Activated B cell treated with CpG ODN at 0.5 μM for 24 hours (primary cell): ENCODE results near the gene MUC4. TPM values are rescaled to one million over a fixed set of nuclear protein-coding genes. Genes with fewer than 3 reads are reported as not detected.

ENCODE experiments used
- ATAC-seq: fragments of 200-7000 bp; cut with Tn5 transposase; one replicate; pipeline ENCODE4 v1.10.0; 2021; ENCODE audit warnings: low read depth, mild to moderate bottlenecking, moderate library complexity
- CTCF ChIA-PET: fragments of 350-600 bp; sonication (Branson Sonifier 250); formaldehyde crosslinking; loops from one replicate; lab custom pipeline; 2021; ENCODE audit warnings: antibody characterized with exemption; lab: Charles Lee
- POLR2A ChIA-PET: fragments of 350-600 bp; sonication (Branson Sonifier 250); formaldehyde crosslinking; loops from one replicate; lab custom pipeline; 2021; ENCODE audit warnings: antibody characterized with exemption; lab: Charles Lee
- DNase-seq: peaks from one replicate; pipeline ENCODE4 v3.0.0; 2022
- H3K27ac Mint-ChIP-seq: one replicate; pipeline ENCODE4 v1.8.0; 2020; ENCODE audit warnings: mixed read lengths
- H3K27me3 Mint-ChIP-seq: one replicate; pipeline ENCODE4 v1.8.0; 2021; ENCODE audit warnings: mixed read lengths
- H3K36me3 Mint-ChIP-seq: one replicate; pipeline ENCODE4 v1.8.0; 2021; ENCODE audit warnings: low read depth, mixed read lengths
- H3K4me1 Mint-ChIP-seq: one replicate; pipeline ENCODE4 v1.8.0; 2021; ENCODE audit warnings: mixed read lengths
- H3K4me3 Mint-ChIP-seq: one replicate; pipeline ENCODE4 v1.8.0; 2020; ENCODE audit warnings: mild to moderate bottlenecking, mixed read lengths
- H3K9me3 Mint-ChIP-seq: one replicate; pipeline ENCODE4 v1.8.0; 2020; ENCODE audit warnings: mixed read lengths
- CTCF ChIP-seq: fragments of 200-600 bp; IDR thresholded peaks from one replicate; pipeline ENCODE4 v1.8.0; 2022; ENCODE audit warnings: antibody characterized with exemption, mild to moderate bottlenecking
- intact Hi-C: fragments of 100-400 bp; cut with micrococcal nuclease; formaldehyde crosslinking; loops from one replicate; pipeline ENCODE4 v1.15.1; 2024
- total RNA-seq: library from RNA; stranded (reverse); gene quantifications from 2 replicates; pipeline ENCODE4 v1.2.3, GENCODE V29; 2022

MUC4 gene
- total RNA-seq, 1 donor from 2014 or later, result 0.09 TPM

- ChIA-PET POLR2A (interaction anchor here (0.7 kb wide), 1 partner anchor 430 kb away, joined by 4 read pairs; the partner anchor contains the start of gene XXYLT1), CTCF (no interaction called here)
- intact Hi-C loops, result no loop called here
- Mint-ChIP-seq H3K27ac (no peak overlapping the region), H3K36me3 (peaks cover 22% of the 10 kb centered on the region), H3K4me3 (no peak overlapping the region), H3K9me3 (no peaks in the 10 kb centered on the region), H3K4me1 (peaks cover 1% of the 10 kb centered on the region), H3K27me3 (no peaks in the 10 kb centered on the region)
- no peak for ATAC-seq
- no peak for DNase-seq
- TF ChIP-seq CTCF, result no peak
Observed at GRCh38 chr3:195701042-195701915, 110.5 kb downstream of the MUC4 start.

DNA sequence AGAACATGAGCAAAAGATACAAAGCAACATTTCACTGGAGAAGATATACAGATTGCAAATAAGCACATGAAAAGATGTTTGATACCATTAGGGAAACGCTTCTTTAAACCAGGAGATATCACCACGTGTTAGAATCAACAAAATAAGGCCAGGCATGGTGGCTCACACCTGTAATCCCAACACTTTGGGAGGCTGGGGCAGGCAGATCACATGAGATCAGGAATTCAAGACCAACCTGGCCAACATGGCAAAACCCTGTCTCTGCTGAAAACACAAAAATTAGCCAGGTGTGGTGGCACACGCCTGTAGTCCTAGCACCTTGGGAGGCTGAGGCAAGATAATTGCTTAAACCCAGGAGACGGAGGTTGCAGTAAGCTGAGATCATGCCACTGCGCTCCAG lies 111.4 kb downstream of the MUC4 start:
- H3K36me3 Mint-ChIP-seq, result peaks cover 27% of the 10 kb centered on the region
- intact Hi-C loops, result no loop called here
- no peak overlapping the region for H3K4me3 Mint-ChIP-seq
- H3K27ac Mint-ChIP-seq, result no peak overlapping the region
- DNase-seq (no peak), ATAC-seq (no peak)
- no peak for TF ChIP-seq CTCF
- H3K4me1 Mint-ChIP-seq, result peaks cover 6% of the 10 kb centered on the region
- no peaks in the 10 kb centered on the region for H3K9me3 Mint-ChIP-seq
- CTCF ChIA-PET, result no interaction called here
- POLR2A ChIA-PET, result interaction anchor here (0.7 kb wide), 1 partner anchor 429 kb away, joined by 4 read pairs; the partner anchor contains the start of gene XXYLT1
- no peaks in the 10 kb centered on the region for H3K27me3 Mint-ChIP-seq

- ATAC-seq (no peak), DNase-seq (no peak)
- peaks cover 6% of the 10 kb centered on the region for H3K4me1 Mint-ChIP-seq
- peaks cover 29% of the 10 kb centered on the region for H3K36me3 Mint-ChIP-seq
- no peak for TF ChIP-seq CTCF
- intact Hi-C loops, result no loop called here
- ChIA-PET POLR2A (interaction anchor here (0.8 kb wide), 1 partner anchor 21 kb away, joined by 3 read pairs; no protein-coding TSS in a partner anchor), CTCF (no interaction called here)
- no peaks in the 10 kb centered on the region for H3K9me3 Mint-ChIP-seq
- H3K4me3 Mint-ChIP-seq, result no peak overlapping the region
- H3K27ac Mint-ChIP-seq, result no peak overlapping the region
- H3K27me3 Mint-ChIP-seq, result no peaks in the 10 kb centered on the region
Observed at GRCh38 chr3:195699860-195700259, 111.9 kb downstream of the MUC4 start.

DNA sequence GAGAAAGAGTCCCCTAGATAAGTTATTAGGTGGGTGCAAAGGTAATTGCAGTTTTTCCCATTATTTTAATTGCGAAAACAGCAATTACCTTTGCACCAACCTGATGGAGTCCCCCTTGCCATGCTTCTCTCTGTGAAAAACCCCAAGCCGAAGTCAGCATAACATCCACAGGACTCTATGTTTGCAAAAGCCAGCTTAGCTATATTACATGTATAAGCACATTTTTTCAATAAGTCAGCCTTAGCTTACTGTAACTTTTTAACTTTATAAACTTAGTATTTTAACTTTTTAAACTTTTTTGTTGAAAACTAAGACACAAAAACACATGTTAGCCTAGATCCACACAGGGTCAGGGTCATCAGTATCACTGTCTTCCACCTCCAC lies 112.3 kb downstream of the MUC4 start:
- peaks cover 29% of the 10 kb centered on the region for H3K36me3 Mint-ChIP-seq
- intact Hi-C loops, result no loop called here
- POLR2A ChIA-PET, result interaction anchor here (0.6 to 0.8 kb wide), 2 partner anchors 21 to 56 kb away, joined by 3 read pairs; no protein-coding TSS in a partner anchor
- H3K27ac Mint-ChIP-seq, result no peak overlapping the region
- ATAC-seq, result no peak
- H3K4me3 Mint-ChIP-seq, result no peak overlapping the region
- TF ChIP-seq CTCF, result no peak
- H3K9me3 Mint-ChIP-seq, result no peaks in the 10 kb centered on the region
- no peak for DNase-seq
- no peaks in the 10 kb centered on the region for H3K27me3 Mint-ChIP-seq
- peaks cover 6% of the 10 kb centered on the region for H3K4me1 Mint-ChIP-seq
- CTCF ChIA-PET, result no interaction called here

- intact Hi-C loops, result no loop called here
- H3K9me3 Mint-ChIP-seq, result no peaks in the 10 kb centered on the region
- ChIA-PET CTCF (no interaction called here), POLR2A (interaction anchor here (0.6 to 0.8 kb wide), 2 partner anchors 22 to 56 kb away, joined by 3 read pairs; no protein-coding TSS in a partner anchor)
- no peak for ATAC-seq
- H3K4me3 Mint-ChIP-seq, result no peak overlapping the region
- H3K4me1 Mint-ChIP-seq, result peaks cover 6% of the 10 kb centered on the region
- TF ChIP-seq CTCF, result no peak
- DNase-seq, result no peak
- peaks cover 33% of the 10 kb centered on the region for H3K36me3 Mint-ChIP-seq
- H3K27ac Mint-ChIP-seq, result no peak overlapping the region
- H3K27me3 Mint-ChIP-seq, result no peaks in the 10 kb centered on the region
Observed at GRCh38 chr3:195698647-195699387, 112.9 kb downstream of the MUC4 start.
